Left lobe of liver (tissue), 2 donors: ENCODE data around the gene AFG1L. TPM values are rescaled to one million over a fixed set of nuclear protein-coding genes. Genes with fewer than 3 reads are reported as not detected.
"Not testable (repeated sequence)": the region's sequence is repeated elsewhere in the genome, so short reads cannot be mapped to it uniquely, and the experiment has no call there.

Experiments used
- ATAC-seq: fragments of 200-7000 bp; cut with Tn5 transposase; one replicate; pipeline ENCODE4 v1.9.1; 2020; ENCODE audit warnings: mild to moderate bottlenecking, moderate library complexity
- DNase-seq: peaks from one replicate; pipeline ENCODE4 v3.0.0-alpha.2; 2020; ENCODE audit warnings: low spot score
- total RNA-seq: library from RNA; stranded (reverse); gene quantifications from one replicate; pipeline ENCODE4 v1.2.1, GENCODE V29; 2021
- donor health status: DM: no; HTN: no; CAD: no; lungs with moderate emphysema.
- donor health status: DM: no; HTN: yes; CAD: no.

The AFG1L gene
- total RNA-seq, 1 donor from 2014 or later: 7.0 TPM

DNA sequence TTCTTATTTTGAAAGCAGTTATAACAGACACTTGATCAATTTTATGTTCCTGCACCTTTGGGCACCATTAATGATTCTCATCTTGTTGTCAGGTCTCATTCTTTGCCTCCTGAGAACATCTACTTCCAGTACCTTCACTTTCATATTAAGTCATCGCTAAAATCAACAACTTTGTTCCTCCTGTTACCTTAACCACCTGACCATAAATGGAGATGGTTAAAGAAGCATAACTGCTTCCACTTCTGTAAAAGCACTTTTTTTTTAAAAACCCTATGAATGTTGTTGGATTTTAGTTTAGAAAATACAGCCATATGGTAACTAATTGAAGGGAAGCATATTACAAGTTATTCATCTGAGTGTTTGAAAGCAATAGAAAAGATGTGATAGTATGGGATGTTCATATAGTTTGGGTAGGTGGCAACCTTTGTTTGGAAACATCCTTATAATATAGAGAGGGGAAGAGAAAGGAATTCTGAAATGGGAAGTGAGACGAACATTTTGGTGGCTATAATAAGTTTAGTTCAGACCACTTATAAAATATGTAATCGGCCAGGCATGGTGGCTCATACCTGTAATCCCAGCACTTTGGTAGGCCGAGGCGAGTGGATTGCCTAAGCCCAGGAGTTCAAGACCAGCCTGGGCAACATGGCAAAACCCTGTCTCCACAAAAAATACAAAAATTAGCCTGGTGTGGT, 53.9 kb downstream of the AFG1L start:
- DNase-seq: no peak

GRCh38 chr6:108350528-108350927, 55.7 kb downstream of the AFG1L start:
- ATAC-seq: no peak
- DNase-seq: no peak

More for the DNA sequence above, 53.9 kb downstream of the AFG1L start:
- no peak for ATAC-seq

GRCh38 chr6:108353853-108354252, 59.0 kb downstream of the AFG1L start:
- ATAC-seq (no peak), DNase-seq (no peak)

DNA sequence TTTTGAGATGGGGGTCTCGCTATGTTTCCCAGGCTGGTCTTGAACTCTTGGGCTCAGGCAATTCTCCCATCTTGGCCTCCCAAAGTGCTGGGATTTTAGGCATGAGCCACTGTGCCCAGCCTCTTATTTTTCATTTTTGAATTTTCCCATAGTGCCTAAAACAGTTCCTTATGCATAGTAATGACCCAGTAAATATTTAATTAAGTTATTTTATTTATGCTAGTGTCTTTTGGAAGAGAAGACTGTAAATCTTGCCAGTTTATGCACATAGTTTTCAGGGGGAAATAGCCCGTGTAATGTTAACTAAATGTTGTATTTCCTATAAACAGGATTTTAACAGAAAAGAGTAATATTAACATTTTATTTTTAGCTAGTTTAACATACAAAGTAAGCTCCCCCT, 60.3 kb downstream of the AFG1L start:
- ATAC-seq: no peak

DNA sequence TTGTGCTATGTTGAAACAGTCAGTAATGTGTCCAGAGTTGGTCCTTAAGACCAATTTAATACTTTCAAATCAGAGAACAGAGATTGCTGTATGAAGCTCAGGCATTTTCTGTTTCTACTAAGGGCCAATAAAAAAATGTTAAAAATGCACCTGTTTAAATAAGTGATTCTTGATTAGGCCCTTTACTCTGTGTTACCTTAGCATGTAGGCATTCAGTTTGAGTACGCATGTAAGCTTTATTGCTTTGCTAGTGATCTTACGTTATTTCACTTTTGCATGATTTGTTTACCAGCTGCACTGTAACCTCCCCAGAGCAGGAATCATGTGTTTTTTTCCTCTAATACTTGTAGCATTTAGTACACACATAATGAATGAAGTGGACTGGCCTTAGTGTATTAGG, 61.0 kb downstream of the AFG1L start:
- DNase-seq (no peak), ATAC-seq (no peak)

More for the DNA sequence above, 60.3 kb downstream of the AFG1L start:
- no peak for DNase-seq

DNA sequence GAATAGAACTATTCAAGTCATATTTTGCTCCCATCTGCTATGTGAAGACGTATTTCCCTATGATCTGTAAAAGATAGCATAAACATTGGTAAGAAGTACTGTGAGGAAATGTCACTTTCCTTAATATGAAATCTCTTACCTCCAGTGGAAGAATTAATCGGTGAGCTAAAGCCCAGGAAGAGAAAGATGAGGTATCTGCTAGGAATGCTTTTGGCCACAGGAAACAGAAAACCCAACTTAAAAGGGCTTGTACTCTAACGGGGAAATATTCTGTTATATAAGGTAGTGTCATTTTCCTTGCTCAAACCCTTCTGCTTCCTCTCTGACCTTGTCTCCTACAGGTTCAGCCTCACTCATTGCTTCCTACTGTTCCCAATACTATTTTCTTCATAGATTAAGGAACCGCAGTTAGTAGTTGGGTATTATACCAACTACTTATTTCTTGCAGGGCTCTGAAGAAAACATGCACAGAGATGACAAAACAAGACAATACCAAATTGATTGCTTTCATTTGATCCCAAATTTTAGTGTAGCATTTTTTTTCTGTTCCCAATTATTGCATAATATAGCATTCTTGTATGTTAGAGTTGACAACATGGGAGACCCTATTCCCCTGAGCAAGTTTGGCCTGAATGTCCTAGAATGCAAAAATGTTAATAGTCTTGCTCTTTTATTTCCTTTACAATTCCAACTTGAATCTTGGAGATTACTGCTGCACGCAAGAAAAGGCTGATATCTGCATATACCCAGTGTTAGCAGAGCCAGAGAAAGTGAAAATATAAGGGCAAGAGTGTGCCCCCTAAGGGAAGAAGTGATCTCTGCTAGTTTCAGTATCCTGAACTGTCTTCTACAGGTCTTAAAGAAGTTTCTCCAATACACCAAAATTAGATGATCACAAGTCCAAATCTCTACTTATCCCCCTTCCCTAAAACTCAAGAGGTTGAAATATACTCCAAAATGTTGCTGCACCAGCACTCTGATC, 65.3 kb downstream of the AFG1L start:
- DNase-seq (no peak), ATAC-seq (no peak)

DNA sequence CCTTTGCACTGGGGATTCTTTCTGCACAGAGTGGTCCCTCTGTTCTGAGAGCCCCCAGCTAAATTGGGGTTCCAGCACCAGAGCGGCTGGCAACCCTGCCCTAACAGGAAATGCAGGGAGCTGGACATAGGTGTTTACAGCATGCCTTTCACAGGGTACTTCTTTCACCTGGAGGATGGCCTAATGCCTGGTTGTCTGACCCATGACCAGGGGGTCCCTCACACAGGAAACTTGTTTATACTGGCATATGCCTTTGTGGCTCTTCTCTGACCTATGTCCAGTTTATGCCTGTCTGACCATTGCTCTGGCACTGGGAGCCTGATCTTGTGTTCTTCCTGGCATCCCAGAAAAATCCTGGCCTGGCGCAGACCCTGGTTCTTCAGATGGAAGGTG, 66.1 kb downstream of the AFG1L start:
- DNase-seq (peak; percentile 47), ATAC-seq (peak; percentile 41)

DNA sequence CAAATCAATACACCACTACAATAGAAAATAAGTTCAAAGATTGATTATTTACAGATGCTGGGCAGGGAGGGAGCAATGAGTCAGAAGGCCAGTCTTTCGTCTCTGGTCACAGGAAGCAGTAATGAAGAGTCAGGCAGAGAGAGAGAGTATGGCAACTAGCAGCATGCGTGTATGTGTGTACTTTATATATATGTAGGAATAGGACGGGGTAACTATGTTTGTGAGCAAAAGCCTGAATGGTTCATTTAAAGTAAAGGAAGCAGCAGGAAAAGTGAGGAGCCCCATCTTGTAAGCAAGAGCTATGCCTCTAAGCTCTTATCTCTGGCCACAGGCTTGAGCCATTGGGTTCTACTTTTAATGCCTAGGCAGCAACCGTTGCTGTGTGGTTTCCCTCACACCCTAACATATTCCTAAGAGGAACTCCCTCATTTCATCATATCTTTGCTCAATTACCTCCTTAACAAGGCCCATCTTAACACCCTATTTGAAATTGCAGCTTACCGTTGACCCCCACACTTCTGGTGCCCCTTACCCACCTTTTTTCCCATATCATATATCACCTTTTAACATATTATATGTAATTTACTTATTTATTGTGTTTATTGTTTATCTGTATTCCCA, 66.6 kb downstream of the AFG1L start:
- peak; percentile 4 for ATAC-seq

DNA sequence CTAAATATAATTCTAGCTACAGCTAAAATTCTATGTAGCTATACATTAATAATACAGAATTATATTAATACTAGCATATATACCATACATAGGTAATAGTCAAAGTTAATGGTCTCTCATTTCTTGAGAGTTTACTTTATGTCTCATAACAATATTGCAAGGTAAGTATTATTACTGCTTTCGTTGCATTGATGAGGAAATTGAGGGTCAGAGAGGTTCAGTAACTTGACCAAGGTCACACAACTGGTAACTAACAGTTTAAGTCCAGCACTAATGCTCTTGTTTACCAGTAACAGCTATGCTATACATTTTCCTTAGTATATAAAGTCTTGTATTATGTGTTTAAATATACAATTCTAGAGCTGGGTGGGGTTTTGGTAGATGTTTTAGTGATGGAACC, 67.6 kb downstream of the AFG1L start:
- no peak for DNase-seq
- ATAC-seq: no peak

More for the DNA sequence above, 66.6 kb downstream of the AFG1L start:
- DNase-seq: no peak

GRCh38 chr6:108363113-108363512, 68.3 kb downstream of the AFG1L start:
- ATAC-seq: peak; percentile 83
- DNase-seq: no peak

GRCh38 chr6:108363889-108364313, 69.0 kb downstream of the AFG1L start:
- ATAC-seq (peak; percentile 61), DNase-seq (no peak)

DNA sequence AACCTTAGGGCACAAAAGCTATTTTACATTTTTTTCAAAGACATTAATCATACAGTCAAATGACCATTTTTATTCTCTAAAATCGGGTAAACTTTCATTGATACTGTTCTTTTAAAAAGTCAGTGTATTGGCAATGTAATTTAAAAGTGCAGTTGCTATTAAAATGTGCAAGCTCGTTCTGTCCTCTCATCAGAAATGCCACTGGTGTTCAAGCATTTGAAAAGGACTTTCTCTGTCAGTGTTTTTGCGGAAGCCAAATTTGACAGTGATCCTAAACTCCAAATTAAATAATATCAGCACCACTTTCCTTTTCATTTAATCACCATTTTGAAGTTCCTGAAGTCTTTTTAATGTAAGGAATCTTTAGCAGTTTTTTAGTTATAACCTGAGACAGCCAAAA, 69.6 kb downstream of the AFG1L start:
- no peak for DNase-seq
- ATAC-seq: peak; percentile 41

DNA sequence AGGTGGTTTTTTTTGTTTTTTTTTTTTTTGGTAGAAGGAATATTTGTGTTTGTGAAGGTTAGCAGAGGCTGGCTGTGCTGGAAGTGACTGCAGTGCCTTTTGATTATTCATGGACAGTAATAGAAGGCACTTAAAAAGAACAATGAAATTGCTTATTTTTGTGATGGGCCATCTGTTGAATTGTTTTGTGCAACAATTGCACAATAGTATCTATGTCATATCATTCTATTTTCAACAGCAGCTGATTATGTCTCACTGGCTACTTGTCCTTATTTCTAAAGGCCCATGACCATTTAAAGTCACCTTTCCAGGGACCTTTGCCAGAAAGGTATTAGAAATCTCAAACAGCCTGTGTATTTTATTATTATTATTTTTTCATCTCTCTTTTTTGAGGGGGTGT, 70.6 kb downstream of the AFG1L start:
- ATAC-seq: no peak
- DNase-seq: no peak

DNA sequence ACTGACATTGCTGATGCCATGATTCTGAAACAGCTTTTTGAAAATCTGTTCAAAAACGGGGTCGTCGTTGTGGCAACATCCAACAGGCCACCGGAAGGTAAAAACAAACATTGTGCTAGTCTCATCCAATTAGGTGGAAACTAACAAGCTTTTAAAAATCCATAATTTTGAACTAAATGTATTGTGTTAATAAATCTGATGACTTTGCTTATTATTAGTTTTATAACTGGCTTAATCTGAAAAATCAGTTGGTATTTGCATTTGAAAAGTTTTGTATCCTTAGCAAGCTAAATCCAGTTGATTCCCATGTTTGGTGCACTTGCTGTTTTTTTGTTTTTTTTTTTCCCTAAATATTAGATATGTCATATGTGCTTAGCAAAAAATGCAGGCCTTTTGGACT, 71.4 kb downstream of the AFG1L start:
- ATAC-seq (no peak), DNase-seq (no peak)

- DNase-seq (no peak), ATAC-seq (no peak)
Observed at GRCh38 chr6:108368431-108369030, 73.7 kb downstream of the AFG1L start.

DNA sequence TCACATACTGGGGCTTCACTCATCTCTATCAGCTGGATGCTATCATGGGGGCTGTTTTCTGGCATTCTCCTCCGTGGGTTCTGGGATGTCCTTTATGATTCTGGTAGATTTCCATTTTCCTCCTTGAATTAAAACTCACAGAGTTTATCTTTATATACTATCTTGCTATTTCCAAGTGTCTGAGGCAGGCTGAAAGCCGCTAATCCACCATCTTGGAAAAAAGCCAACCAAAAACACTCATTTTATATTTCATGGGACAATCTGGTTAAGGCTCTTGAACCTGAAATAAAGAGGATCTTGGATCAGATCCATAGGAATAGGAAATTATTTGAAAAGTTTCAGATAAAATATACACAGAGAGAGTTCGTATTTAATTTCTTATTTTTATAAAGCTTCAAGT, 86.0 kb downstream of the AFG1L start:
- ATAC-seq (no peak), DNase-seq (no peak)

- ATAC-seq (no peak), DNase-seq (no peak)
Observed at GRCh38 chr6:108383981-108384380, 89.1 kb downstream of the AFG1L start.

DNA sequence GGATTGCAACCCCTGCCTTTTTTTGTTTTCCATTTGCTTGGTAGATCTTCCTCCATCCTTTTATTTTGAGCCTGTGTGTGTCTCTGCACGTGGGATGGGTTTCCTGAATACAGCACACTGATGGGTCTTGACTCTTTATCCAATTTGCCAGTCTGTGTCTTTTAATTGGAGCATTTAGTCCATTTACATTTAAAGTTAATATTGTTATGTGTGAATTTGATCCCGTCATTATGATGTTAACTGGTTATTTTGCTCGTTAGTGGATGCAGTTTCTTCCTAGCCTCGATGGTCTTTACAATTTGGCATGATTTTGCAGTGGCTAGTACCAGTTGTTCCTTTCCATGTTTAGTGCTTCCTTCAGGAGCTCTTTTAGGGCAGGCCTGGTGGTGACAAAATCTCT, 94.3 kb downstream of the AFG1L start:
- not testable (repeated sequence) for ATAC-seq, DNase-seq

- ATAC-seq (no peak), DNase-seq (no peak)
Observed at GRCh38 chr6:108395297-108395696, 100.4 kb downstream of the AFG1L start.

DNA sequence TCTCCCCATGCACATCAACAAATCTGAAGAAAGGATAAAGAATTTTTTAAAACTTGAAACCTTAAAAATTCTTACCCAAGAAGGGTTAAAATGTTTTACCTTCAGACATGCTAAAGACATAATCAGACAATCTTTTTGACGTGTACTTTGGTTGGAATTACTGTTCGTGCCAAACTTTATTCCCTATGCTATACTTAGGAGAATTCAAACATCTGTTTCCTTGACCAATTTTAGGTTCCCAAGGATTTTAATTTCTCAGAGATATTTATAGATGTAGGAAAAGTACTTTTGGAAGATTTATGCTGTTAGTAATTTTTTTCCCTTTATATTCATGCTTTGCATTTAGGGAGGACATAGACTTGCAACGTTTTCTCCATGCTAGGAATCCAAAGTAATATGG, 108.4 kb downstream of the AFG1L start:
- no peak for DNase-seq
- no peak for ATAC-seq

- DNase-seq: no peak
- no peak for ATAC-seq
Observed at GRCh38 chr6:108406943-108407342, 112.1 kb downstream of the AFG1L start.
